ENCODE results near the gene CCDC110. TPM values are rescaled to one million over a fixed set of nuclear protein-coding genes. Genes with fewer than 3 reads are reported as not detected.

The CCDC110 gene
- total and polyA plus RNA-seq, 2 of the 13 experiments (the other 11 are each of a cell fraction or from before 2014, with no cell fraction given) = not detected

GRCh38 chr4:185471235-185472102 is at the start of gene CCDC110 (continued):
- peak; percentile 25; the same call in 1 of the 2 replicates for TF ChIP-seq ZFX (CRISPR knock-in tag; IDR thresholded peaks at IDR 0.05; ENCODE audit: low read depth)
- TF ChIP-seq ZZZ3 (CRISPR knock-in tag; IDR thresholded peaks at IDR 0.05; ENCODE audit: borderline replicate concordance) = no peak
- no peak for TF ChIP-seq ZNF460 (CRISPR knock-in tag; IDR thresholded peaks at IDR 0.05; ENCODE audit: borderline replicate concordance)
- TF ChIP-seq ZGPAT (CRISPR knock-in tag; IDR thresholded peaks at IDR 0.05) = peak; percentile 16; the same call in 1 of the 2 replicates
- no peak for TF ChIP-seq U2AF1 (optimal IDR thresholded peaks at IDR 0.05; ENCODE audit: low read depth, low read length)
- TF ChIP-seq ZNF496 (CRISPR knock-in tag; IDR thresholded peaks at IDR 0.05; ENCODE audit: insufficient replicate concordance) = no peak
- no peak for TF ChIP-seq KDM5A (IDR thresholded peaks at IDR 0.05; ENCODE audit: borderline replicate concordance, low read length)
- peak; percentile 10 for TF ChIP-seq TEAD3 (CRISPR knock-in tag; optimal IDR thresholded peaks at IDR 0.05; ENCODE audit: borderline replicate concordance)
- TF ChIP-seq MTA1 (CRISPR knock-in tag; IDR thresholded peaks at IDR 0.05; ENCODE audit: borderline replicate concordance) = peak; percentile 21; the same call in 1 of the 2 replicates
- no peak for TF ChIP-seq ZFP1 (CRISPR knock-in tag; IDR thresholded peaks at IDR 0.05)
- 0 out of 2 replicates have a peak, but pooled peaks have one; percentile 21 for TF ChIP-seq HOXD1 (CRISPR knock-in tag; IDR thresholded peaks at IDR 0.05)
- TF ChIP-seq NONO (IDR thresholded peaks at IDR 0.05) = no peak
- TF ChIP-seq NONO (CRISPR knock-in tag; conservative IDR thresholded peaks at IDR 0.05) = no peak
- TF ChIP-seq NBN (conservative IDR thresholded peaks at IDR 0.05) = no peak
- no peak for TF ChIP-seq ZSCAN9 (CRISPR knock-in tag; IDR thresholded peaks at IDR 0.05; ENCODE audit: borderline replicate concordance)
- TF ChIP-seq CCDC6 (CRISPR knock-in tag; IDR thresholded peaks at IDR 0.05) = no peak
- TF ChIP-seq IKZF1 (IDR thresholded peaks at IDR 0.05) = no peak
- 0 out of 2 replicates have a peak, but pooled peaks have one; percentile 8 for TF ChIP-seq ELF3 (CRISPR knock-in tag; IDR thresholded peaks at IDR 0.05)
- TF ChIP-seq ZNF687 (CRISPR knock-in tag; IDR thresholded peaks at IDR 0.05) = peak; percentile 72
- TF ChIP-seq CTCF (CRISPR knock-in tag; IDR thresholded peaks at IDR 0.05) = peak; percentile 81
- TF ChIP-seq PPARG (CRISPR knock-in tag; conservative IDR thresholded peaks at IDR 0.05) = no peak
- no peak for TF ChIP-seq PHF20 (CRISPR knock-in tag; IDR thresholded peaks at IDR 0.05)
- no peak for TF ChIP-seq ZNF543 (CRISPR knock-in tag; IDR thresholded peaks at IDR 0.05)
- peak; percentile 93 for TF ChIP-seq RAD21 (CRISPR knock-in tag; IDR thresholded peaks at IDR 0.05)
- TF ChIP-seq ZNF510 (CRISPR knock-in tag; IDR thresholded peaks at IDR 0.05; ENCODE audit: low read depth) = no peak
